Stimulated activated CD8-positive, alpha-beta memory T cell treated with anti-CD3 and anti-CD28 coated beads, Interleukin-7, amount 100 ng/mL, for 4 hours (primary cell): ENCODE measurements around the gene SMYD3.
"Not testable (repeated sequence)": the region's sequence is repeated elsewhere in the genome, so short reads cannot be mapped to it uniquely, and the experiment has no call there.

ENCODE experiments used
- DNase-seq, 2 donors: peaks; one replicate each; pipeline ENCODE4 v3.0.0-alpha.2; 2020; ENCODE audit warnings: low read depth in 2 of 2

SMYD3 gene

DNA sequence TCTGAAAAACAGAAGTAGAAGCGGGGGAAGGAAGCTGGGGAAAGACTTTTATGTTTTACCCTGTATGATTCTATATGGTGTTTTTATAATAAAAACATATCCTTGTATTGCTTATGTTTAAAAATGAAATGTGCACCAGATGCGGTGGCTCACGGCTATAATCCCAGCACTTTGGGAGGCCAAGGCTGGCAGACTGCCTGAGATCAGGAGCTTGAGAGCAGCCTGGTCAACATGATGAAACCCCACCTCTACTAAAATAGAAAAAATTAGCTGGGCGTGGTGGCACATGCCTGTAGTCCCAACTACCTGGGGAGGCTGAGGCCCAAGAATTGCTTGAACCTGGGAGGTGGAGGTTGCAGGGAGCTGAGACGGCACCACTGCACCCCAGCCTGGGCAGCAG is 155.4 kb downstream of the SMYD3 start:
- no peak for DNase-seq

DNA sequence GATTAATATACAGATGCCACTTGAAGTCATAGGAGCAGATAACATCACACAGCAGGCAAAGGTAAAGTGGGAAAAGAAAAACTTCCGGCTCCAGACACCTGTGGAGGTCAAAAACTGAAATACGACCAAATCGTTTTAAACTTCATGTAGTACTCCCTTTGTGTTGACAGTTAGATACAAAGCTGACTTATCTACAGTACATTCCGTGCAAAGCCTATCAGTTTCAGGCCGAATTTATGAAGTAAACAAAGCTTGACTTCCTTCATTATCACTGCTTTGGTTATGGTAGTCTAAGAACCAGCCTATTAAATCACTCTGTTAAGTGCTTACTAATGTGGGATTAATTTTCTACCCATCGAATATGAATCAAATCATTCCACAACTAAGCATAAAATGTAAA is 156.3 kb downstream of the SMYD3 start:
- DNase-seq, result no peak

DNA sequence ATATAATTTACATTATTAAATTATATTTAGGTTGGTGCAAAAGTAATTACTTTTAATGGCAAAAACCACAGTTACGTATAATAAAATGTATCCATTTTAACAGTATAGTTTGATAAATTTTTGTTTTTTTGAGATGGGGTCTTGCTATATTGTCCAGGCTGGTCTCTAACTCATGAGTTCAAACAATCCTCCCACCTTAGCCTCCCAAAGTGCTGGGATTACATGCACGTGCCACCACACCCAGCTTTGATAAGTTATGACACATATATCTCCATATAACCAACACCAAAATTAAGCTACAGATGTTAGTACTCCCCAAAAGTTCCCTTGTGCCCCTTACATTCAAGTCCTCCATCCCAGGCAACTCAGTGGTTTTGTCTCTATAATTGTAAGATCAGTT is 163.1 kb downstream of the SMYD3 start:
- DNase-seq, result no peak

DNA sequence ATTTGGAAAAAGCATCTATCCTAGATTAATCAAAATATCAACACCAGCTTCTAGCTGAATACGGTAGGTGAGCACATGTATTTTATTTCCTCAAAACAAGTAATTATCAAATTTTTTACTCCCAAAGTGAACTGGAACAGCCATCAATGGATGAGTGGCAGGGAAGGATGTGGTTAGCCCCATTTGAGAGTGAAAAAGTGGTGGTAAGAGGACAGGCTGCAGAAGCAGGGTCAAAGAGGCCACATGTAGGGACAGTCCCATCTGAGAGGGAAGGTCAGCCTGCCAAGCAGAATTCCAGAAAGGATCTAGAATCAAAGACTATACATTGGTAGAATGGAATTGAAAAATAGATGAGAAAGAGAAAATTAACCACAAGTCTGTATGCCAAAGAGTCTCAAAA is 163.8 kb downstream of the SMYD3 start:
- DNase-seq, result no peak

DNA sequence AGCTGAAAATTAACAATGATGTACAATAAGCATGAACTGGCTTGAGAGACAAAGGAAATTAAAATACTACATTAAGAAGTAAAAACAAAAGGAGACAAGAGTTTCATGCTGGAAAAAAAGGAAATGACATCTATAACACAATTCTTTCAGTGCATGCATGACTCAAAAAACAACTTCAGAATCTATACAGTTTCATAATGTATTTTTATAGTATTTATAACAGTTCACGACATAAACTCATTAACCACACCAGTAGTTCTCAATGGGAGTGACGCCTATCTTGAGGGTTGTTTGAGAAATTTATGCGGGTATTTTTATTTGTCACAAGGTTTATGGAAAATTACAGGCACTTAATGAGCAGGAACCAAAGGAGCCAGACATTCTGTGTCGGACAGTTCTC is 168.5 kb downstream of the SMYD3 start:
- DNase-seq, result no peak

DNA sequence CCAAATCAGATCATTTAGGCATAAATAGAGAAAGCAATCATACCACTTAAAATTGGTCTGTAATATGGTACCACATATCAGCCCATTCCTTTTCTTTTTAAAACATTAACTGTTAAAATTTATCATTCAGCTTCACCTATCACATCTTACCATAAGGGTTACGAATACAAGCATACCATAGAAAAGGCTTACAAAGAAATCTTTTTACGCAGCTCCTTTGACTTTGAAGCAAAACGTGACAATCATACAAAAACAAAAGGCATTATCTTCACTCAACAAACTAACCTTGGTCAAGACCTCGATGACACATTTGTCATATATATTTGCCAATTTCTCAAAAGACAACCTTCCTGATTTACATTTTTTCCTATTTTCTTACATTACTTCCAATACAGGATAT is 169.0 kb downstream of the SMYD3 start:
- no peak for DNase-seq

DNA sequence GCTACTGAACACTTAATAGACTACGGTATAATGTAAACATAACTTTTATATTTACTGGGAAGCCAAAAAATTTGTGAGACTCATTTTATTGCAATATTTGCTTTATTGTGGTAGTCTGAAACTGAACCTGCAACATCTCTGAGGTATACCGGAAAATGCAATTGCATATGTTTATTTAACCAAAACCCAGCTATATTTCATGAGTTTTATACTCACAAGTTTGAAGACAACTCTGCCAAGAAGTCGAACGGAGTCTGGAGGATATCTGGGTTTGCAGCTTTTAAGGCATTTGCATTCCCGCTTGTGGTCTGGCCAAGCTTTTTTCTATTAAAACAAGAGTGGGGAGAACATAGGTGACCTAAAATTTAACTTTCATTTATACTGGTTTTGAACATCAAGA is 171.9 kb downstream of the SMYD3 start:
- DNase-seq, result no peak

DNA sequence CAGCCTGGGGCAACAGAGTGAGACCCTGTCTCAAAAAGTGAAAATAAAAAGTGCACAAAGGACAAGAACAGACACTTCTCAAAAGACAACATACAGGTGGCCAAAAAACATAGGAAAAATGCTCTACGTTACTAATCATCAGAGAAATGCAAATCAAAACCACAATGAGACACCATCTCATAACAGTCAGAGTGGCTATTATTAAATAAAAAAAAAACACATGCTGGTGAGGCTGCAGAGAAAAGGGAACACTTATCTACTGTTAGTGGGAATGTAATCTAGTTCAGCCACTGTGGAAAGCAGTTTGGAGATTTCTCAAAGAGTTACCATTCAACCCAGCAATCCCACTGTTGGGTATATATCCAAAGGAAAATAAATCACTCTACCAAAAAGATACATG is 173.2 kb downstream of the SMYD3 start:
- DNase-seq, result no peak

DNA sequence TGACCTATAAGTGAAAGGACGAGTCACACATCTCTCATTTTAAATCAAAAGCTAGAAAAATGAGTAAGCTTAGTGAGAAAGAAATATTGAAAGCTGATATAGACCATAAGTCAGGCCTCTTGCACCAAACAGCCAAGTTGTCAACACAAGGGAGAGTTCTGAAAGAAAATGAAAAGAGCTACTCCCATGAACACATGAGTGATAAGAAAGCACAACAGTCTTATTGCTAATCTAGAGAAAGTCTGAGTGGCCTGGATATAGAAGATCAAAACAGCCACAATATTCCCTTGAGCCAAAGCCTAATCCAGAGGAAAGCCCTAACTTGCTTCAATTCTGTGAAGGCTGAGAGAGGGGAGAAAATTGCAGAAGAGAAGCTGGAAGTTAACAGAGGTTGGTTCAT is 175.0 kb downstream of the SMYD3 start:
- DNase-seq, result no peak

DNA sequence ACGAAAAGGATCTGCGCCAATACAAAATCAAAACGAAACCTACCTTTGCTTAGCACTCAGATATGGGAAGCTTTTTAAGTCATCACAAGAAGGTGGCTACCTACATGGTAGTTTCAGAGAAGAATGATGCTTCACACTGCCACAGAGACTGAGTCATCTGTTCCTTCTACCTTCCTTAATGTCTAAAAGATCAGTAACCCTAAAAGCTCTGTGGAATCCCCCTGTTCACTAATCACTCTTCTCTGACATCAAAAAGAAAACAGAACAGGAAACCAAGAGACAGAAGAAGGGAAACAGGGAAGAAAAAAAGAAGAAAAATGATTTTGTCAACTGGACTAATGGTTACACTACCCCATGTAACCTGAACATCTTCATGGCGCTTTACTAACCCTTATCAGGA is 177.2 kb downstream of the SMYD3 start:
- DNase-seq, result no peak

DNA sequence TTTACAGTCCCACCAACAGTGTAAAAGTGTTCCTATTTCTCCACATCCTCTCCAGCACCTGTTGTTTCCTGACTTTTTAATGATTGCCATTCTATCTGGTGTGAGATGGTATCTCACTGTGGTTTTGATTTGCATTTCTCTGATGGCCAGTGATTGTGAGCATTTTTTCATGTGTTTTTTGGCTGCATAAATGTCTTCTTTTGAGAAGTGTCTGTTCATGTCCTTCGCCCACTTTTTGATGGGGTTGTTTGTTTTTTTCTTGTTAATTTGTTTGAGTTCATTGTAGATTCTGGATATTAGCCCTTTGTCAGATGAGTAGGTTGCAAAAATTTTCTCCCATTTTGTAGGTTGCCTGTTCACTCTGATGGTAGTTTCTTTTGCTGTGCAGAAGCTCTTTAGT is 177.8 kb downstream of the SMYD3 start:
- not testable (repeated sequence) for DNase-seq

DNA sequence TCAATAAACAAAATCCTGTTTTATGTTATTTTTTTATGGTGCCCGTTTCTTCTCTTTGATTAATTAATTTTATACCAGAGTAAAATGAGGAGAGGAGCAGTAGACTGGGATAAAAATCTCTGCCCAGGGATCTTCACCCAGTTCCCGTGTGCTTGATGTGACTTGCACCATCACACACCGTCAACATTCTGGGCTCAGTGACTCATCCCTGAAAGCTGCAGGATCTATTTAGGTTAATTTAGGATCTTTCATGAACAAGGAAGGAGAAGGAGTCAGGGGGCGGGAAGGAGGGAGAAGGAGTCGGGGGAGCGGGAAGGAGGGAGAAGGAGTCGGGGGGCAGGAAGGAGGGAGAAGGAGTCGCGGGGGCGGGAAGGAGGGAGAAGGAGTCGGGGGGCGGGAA is 182.4 kb downstream of the SMYD3 start:
- DNase-seq, result no peak

DNA sequence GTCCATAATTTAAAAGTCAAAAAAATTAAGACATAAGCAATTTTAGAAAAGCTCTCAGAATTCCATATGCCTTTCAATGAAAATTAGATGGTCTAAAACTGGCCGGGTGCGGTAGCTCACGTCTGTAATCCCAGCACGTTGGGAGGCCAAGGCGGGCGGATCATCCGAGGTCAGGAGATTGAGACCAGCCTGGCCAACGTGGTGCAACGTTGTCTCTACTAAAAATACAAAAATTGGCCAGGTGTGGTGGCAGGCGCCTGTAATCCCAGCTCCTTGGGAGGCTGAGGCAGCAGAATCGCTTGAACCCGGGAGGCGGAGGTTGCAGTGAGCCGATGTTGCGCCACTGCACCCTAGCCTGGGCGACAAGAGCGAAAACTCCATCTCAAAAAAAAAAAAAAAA is 183.0 kb downstream of the SMYD3 start:
- not testable (repeated sequence) for DNase-seq

DNA sequence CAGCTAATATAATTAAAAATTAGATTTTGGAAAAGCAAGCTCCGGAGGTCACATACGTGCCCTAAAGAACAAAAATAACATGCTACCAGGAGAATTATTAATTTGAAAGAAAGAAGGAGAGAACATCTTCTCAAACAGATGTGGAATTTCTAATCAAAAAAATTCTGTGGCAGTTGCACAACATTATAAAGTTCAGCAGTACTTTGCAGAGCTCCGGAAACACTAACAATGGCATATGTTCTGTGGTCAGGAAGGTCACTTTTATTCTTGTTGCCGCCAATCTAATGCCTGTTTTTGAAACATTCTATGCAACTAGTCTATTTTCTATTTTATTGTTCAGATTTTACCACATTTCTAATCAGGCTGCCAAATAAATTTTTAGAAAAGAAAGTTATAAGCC is 186.8 kb downstream of the SMYD3 start:
- DNase-seq, result no peak

DNA sequence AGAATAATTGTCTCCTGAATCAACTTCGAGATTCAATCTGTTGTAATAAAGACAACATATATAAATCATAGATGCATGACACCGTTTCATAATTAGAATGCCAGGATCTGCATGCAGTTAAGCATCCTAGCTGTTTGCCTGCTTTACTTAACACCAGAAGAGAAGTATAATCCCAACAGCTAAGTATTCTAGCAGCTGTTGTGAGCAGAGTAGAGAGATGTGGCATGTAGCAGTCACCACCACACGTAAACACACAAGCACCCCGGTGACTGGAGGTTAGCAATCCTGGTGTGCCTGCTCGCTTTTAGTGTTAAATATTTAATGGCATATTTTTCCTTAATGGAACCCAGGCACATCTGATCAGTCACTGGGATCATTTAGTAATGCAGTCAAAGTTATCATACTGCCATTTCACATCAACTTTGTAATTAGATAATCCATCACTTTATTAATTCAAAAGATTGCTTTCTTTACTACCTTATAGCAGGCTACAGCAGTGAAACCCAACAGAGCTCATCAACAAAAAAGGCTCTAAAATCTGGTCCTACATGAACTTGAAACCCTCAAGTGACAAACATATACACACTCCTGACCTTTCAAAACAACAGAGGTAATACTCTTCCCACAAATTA is 187.9 kb downstream of the SMYD3 start:
- DNase-seq, result no peak

DNA sequence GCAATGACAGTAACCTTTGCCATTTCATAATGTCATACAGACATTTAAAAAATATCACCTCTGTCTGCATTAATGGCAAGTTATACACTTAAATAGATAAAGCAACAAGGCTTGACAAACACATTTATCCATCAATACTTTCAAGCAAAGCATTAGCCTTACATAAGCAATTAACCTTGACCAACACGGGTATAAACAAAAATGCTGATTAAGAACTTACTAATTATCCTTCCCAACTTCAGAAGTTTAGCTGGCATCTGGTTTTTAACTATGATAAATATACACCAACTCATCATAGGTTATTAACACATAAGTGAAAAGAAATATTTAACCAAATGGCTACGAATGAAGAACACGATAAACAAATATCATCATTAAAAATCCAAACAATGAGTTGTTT is 188.5 kb downstream of the SMYD3 start:
- no peak for DNase-seq

DNA sequence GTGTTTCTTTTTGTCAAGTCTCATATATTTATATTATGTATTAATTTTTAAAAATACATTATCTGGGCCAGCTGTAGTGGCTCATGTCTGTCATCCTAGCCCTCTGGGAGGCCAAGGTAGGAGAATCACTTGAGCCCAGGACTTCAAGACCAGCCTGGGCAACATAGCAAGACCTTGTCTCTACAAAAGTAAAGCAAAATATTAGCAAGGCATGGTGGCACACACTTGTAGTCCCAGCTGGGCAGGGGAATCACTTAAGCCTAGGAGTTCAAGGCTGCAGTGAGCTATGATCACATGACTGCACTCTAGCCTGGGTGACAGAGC is 189.1 kb downstream of the SMYD3 start:
- DNase-seq, result no peak

DNA sequence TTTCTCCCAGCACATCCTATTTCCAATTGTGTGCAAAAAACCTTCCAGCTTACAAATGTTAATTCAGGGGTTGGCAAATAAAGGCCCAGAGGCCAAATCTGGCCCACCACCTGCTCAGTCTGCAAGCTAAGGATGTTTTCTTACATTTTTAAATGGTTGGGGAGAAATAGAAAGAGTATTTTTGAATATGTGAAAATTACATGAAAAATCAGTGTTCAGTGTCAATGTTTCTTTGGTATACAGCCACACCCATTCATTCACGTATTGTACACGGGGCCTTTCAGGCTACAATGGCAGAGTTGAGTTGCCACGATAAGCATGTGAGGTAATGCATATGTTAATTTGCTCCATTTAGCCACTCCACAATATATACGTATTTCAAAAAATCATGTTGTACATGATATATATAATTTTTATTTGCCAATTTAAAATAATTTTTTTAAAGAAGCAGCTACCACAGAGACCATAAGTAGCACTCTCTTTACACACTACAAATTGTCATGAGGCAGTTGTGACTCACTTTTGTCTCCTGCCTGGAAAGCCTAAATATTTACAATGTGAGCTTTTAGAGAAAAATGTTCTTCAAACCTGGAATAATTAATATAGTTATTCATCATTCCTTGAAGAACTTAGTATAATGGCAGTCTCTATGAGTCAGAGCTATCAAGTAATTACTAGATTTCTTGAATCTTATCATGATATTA is 189.6 kb downstream of the SMYD3 start:
- DNase-seq, result no peak

DNA sequence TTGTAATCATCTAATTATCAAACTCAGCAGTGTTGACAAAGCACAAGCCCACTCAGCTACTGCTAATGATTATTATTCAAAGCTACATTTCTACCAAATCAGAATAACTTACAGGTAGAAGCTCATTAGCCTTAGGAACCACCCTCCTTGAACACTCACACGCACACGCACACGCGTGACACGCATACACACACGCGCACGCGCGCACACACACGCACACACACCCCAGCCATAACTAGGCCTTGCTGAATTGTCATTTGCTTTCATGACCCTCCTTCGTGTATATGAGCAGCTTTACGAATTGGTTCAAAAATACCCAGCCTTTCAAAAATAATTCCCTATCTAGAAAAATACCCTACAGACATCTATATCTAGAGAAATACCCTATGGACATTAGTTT is 195.6 kb downstream of the SMYD3 start:
- DNase-seq, result no peak

DNA sequence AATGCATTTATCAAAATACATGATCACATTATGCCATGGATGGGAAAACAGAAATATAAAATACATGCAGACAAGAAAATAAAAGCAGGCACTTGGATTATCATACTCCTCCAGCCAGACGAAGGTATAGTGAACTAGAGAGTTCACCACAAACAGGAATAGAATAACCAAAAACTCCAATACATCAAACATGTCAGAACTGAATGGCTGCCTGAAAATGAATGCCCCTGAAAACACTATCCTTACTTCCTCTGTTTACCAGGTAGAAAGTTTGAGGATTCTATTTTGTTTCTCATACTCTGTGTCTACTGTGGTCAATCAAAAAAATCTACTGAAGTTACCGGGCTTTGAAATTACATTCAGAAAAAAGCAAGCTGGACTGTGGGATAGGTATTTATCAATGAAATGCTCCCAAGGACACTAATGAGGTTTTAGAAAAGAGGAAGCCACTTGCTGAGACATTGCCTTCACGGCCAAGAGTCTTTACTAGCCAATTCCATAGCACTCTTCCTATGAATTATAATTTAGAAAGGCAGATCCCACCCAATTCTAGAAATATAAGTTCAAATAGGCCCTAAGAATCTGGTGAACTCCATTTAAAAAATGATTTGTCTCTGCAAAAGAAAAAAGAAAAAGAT is 197.7 kb downstream of the SMYD3 start:
- no peak for DNase-seq

DNA sequence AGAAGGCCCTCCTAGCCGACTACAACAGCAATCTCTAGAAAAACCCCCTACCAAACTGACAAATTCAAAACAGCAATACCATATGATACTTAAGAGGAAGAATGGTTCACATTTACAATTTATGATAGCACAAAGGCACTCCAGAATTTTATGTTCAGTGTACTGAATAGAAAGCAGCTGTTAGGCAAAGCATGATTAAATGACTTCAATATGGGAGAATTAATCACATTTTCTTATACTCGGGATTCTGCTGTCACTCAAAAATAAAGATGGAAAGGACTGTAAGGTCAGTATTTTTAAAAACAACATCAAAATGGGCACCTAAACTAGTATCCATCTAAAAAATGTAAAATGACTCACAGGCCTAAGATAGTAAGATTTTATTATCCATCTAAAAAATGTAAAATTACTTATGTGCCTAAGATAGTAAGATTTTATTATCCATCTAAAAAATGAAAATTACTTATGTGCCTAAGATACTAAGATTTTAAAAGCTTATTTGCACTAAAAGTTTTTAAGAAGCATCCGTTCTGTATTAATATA is 198.5 kb downstream of the SMYD3 start:
- DNase-seq, result no peak

DNA sequence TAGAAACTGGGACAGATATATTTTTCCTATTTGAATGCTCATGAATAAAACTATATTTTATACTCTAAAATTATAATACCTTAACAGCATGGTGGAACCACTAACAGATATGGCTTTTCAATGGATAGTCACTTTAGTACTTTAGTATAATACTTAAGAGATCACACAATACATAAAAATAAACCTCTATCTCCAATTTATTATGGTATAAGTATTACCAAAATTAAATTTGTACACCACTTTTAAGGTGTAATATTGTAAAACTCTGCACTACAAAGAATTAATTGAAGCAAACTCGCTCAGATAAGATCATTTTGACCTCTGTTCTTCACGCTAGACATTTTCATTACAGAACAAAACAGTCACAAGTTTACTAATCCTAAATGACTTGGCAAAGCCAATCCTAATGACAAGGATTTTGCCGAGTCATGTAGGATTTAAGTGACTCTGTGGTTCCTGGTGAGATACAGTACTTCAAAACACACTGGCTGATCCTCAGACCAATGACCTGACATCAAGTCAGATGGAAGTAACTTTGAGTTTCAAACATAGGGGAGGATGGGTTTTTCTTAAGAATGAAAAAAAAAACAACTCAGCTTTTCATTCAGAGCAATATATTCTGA is 200.6 kb downstream of the SMYD3 start:
- DNase-seq, result no peak
